HUDEP-2 (cell line): ENCODE measurements around the gene L3MBTL4.
"Not testable (repeated sequence)": the region's sequence is repeated elsewhere in the genome, so short reads cannot be mapped to it uniquely, and the experiment has no call there.

ENCODE experiments used
- DNase-seq, 76 experiments: peaks; one replicate each; lab custom pipeline; 2025; ENCODE audit not compliant: unreplicated experiment in 76 of 76; lab: John Stamatoyannopoulos, UW

The L3MBTL4 gene

DNA sequence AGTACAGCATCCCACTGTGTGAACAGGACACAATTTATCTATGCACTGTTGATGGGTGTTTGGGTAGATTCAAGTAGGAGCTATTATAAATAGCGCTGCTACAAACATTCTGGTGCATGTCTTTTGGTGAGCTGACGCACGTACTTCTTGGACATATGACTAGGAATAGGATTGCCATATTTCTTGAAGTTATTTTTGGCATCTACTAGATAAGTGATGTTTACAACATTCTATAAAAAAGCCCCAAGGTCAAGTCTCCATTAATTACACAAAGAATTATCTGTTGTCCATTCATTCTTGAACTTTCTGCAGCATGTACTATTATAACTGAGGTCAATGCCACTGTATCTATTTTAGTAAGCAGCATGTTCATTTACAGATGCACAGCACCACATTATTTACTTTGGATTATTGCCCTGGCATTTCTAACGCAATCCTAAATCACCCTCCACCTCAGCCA, 293.9 kb downstream of the L3MBTL4 start:
- DNase-seq, result no peak

- DNase-seq, result no peak
These were observed 294.9 kb downstream of the L3MBTL4 start for GRCh38 chr18:6119761-6120160.

DNA sequence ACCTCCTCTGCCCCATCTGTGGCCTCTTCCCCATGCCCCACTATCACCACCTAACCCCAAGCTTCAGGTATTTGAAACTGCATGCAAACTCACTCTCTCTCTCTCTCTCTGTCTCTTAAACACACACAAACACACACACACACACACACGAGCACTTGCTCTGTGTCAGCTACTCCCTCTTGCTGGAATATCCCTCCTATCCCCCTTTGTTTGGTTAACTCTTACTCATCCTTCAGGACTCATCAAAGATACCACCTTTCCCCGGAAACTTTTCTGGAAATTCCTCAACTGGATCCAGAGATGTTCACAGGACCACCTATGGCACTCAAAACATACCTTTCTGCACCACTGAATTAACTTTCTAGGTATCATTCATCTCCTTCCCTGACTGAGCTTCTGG, 296.6 kb downstream of the L3MBTL4 start:
- DNase-seq, result no peak

- no peak for DNase-seq
These were observed 299.0 kb downstream of the L3MBTL4 start for GRCh38 chr18:6115710-6116109.

- no peak for DNase-seq
These were observed 301.1 kb downstream of the L3MBTL4 start for GRCh38 chr18:6113650-6114049.

GRCh38 chr18:6111726-6112125, 303.0 kb downstream of the L3MBTL4 start:
- no peak for DNase-seq

- no peak for DNase-seq
These were observed 305.0 kb downstream of the L3MBTL4 start for GRCh38 chr18:6109743-6110142.

- DNase-seq, result no peak
These were observed 306.9 kb downstream of the L3MBTL4 start for GRCh38 chr18:6107794-6108193.

DNA sequence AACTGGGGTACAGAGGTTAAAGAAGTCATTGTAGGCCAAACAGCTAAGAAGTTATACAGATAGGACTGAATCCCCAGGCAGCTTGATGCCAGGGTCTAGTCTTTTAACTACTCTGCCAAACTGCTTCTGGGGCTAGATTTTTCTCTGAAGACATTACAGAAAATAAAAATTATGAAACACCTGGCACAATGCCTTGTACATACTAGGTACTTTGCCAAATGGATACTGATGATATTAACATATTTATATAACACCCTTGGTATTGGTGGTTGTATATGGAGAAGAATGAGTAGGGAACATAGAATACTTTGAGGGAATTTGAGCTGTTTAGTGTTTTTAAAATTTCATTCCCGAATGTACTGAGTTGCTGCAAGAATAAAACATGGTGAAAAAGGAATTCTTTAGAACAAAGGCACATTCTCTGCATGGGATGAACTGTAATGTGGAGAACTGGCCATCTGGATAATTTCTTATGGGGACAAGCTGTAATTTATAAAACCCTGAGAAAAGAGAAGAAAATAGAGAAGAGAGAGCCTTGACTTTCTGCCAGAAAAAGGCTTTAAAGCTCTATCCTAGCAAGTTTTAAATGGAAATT, 308.5 kb downstream of the L3MBTL4 start:
- DNase-seq, result no peak

GRCh38 chr18:6103741-6104140, 311.0 kb downstream of the L3MBTL4 start:
- no peak for DNase-seq

DNA sequence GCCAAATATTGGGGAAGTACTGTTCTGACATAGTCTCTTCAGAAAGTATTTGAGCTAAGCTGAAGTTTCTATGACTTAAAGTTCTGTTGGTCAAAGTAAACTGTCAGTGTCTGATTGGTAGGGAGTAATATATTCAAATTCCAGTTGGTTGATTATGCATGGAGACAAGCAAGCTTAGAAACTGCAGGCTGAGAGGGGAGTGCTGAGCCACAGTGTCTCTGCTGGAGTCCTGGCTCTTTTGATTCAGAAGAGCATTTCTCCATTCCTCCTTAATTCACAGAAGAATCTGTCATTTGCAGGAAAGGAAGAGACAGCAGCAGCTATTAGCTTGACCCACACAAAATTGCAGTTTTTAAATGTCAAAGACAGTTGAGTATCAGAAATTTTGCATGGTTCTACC, 318.0 kb downstream of the L3MBTL4 start:
- no peak for DNase-seq

DNA sequence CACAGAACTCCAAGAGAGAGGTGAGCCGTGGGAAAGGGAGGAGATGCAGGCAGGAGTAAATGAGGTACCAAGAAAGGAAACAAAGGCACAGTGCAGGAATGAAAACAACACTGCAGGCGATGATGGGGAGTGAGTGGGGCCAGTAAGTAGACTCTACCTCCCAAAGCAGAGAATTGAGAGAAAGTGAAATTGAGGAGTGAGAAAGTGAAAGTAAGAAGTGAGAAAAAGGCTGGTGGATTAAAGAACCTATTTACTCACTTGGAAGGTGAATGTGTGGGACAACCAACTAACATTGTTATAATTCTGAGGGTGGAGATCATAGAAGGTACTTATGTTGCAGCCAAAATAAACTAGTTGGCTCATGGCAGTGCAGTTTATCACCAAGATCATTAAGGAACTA, 326.3 kb downstream of the L3MBTL4 start:
- DNase-seq, result no peak

GRCh38 chr18:6086731-6087130, 328.0 kb downstream of the L3MBTL4 start:
- no peak for DNase-seq

DNA sequence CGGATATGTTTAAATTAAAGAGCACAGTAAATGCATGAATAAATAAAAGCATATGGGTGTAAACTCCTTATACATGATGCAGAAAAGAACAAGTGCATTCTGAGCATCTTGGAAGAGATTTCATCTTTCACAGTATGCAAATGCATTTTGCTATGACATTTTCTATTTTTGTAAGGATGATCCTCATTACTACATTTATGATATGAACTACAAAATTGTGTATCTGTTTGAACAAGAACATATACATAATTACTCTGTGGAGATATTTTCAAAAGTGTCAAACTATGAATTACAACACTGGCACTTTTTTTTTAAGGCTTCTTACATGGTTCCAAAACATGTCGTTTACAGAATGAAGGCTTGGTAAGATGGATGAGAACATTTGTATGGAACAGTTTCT, 335.3 kb downstream of the L3MBTL4 start:
- DNase-seq, result no peak

DNA sequence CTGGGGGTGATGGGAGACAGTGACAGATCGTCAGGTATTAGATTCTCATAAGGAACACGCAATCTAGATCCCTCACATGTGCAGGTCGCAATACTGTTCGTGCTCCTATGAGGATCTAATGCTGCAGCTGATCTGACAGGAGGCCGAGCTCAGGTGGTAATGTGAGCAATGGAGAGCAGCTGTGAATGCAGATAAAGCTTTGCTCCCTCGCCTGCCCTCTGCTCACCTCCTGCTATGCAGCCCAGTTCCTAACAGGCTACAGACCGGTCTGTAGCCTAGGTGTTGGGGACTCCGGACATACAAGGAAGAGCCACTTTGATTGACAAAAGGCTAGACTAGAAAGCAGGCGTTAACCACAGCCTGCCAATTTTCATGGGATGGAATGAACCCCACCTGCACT, 335.8 kb downstream of the L3MBTL4 start:
- no peak for DNase-seq

DNA sequence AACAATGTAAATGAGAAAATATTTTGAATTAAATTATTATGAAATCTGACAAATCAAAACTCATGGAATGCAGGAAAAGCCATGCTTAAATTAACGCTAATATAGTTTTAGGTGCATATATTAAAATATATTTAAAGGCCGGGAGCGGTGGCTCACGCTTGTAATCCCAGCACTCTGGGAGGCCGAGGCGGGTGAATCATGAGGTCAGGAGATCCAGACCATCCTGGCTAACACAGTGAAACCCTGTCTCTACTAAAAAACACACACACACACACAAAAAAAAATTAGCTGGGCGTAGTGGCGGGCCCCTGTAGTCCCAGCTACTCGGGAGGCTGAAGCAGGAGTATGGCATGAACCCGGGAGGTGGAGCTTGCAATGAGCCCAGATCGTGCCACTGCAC, 342.3 kb downstream of the L3MBTL4 start:
- DNase-seq, result not testable (repeated sequence)

DNA sequence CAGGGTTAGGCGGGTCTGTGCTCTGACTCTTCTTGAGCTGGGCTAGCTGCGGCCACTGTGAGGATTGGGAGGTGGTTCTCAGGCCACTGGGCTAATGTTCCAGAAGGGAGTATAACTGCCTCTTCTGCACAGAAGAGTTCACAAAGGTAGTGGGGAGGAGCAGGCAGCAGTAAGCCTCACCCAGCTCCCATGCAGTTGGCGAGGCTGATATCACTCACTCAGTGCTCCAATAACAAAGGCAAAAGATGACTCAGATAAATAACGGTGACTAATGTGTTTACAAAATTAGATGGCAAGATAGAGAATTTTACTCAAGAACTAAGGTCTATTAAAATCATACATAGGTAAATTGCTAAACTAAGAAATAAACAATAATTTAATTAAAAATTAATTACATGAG, 345.2 kb downstream of the L3MBTL4 start:
- no peak for DNase-seq

DNA sequence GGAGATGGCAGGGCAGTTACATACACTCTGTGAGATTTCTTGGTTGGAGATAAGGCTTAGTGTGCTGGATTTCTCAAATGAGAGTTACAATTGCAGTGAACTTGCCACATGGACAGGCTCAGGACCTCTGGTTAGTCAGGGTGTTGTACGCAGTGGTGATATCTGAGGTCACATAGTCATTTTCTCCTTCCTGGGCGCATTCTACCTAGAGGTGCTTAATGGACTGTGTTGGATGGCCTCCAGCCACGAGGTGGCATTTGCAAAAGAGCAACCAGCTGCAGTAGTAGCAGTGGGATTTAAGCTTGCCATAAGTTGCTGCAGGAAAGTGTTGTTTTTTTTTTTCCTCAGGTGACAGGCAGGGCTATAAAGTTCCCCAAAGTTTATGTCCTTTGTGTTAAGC, 345.6 kb downstream of the L3MBTL4 start:
- no peak for DNase-seq

DNA sequence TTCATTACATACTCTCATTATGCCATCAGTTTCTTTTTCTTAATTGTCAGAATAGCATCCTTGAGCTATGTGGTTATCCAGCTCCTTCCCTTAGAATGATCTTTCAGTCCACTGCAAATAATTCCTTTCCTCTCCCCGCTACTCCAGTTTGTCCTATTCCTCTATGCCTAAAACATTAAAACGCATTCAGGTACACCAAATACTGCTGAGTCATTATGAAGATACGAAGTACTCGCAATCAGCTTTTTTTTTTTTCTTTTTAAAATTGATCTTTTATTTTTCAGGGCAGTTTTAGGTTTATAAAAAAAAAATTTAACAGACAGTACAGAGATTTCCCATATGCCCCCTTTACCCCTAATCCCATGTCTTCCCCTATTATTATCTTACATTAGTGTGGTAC, 354.6 kb downstream of the L3MBTL4 start:
- no peak for DNase-seq

DNA sequence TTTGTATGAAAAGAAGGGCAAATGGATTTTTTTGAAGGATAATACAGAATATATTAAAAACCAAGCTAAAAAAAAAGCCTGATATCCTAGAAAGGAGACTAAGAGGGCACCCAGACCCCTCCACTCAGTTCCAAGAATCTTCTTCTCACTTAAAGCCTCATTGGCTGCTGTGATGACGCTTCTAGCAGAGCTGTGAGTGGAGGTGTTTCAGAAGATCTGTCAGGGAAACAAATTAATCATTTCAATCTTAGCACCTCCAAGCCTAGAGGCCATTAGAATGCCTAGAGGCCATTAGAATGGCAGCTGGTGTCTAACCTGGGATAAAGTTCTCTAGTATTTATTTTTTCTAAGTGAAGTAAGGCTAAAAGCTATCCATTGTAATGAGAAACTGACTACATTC, 355.2 kb downstream of the L3MBTL4 start:
- DNase-seq, result no peak

DNA sequence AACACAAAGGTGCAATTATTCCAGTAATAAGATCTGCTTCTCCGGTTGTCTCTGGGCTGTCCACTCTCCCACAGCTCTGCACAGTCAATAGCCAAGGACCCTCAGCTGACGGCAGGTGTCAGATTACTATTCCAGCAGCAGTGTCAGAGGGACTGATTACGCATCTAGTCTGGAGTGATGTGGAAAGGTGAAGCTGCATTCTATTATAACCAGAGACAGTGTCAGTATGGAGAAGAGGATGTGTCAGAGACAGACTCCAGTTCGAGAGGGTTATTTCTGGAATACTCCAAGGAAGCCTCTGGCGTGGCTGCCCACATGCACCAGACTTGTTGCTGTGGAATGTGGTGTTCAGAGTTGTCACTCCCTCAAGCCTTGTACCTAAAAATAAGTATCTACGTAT, 355.8 kb downstream of the L3MBTL4 start:
- DNase-seq, result no peak

DNA sequence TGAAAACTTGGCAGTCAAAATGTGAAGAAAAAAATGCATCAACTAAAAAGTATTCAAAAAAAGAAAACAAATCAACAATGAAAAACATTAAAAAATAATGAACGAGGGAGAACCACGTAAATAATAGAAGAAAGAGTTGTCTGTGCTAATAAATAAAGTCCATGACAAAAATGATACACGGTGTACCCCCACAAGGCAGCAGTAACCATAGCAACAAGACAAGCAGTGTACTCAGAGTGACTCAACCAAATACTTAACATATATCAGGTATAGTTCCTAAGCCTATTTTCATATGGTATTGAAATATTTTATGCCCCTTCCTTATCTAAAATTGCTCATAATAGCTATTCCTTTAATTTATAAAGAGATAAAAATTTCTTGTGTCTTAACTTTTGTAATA, 357.1 kb downstream of the L3MBTL4 start:
- no peak for DNase-seq

DNA sequence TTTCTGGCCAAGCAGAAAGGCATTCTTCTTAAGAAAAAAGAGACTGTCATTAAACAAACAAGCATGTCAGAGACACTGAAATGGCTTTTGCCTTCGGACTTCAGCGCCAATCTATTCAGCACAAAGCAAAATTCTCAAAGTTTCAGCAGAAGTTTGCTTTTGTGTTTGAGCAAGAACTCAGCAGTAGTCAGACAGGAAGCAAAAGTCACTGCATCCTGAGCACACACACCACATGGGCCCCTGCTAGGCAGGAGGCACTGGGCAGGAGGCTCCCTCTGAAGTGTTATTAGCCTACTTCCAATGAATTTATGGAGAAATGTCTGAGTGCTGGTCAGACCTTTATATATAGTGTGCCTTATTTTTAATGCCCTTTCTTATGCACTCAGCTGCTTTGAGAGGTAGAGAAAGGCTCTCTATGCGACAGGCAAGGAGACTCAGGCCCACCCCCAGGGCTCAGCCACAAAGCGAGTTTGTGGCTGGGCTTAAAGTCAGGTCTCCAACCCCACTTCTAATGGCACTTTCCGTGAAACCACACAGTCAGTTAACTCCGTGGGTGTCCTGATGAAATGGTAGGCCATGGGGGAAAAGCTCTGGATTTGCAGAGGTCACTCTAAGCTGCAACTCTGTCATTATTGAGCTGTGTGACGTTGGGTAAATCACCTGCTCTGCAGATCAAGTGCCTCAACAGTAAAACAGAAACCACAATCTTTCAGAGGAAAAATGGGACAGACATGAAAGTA, 358.4 kb downstream of the L3MBTL4 start:
- no peak for DNase-seq
